IMR-90 (cell line): ENCODE results near the gene MAGI1. TPM values are rescaled to one million over a fixed set of nuclear protein-coding genes. Genes with fewer than 3 reads are reported as not detected.
A peak's percentile ranks its signal among the peaks of the same experiment; 100 is the strongest.

ENCODE experiments used
- ATAC-seq: fragments of 200-7000 bp; cut with Tn5 transposase; 2 replicates; pipeline ENCODE4 v1.9.1; 2020; ENCODE audit warnings: low read depth, mild to moderate bottlenecking, moderate library complexity
- BruUV-seq: library from RNA; stranded (reverse); fragments of 400-500 nt; replicated peaks from 2 replicates; lab custom pipeline; 2021; lab: Mats Ljungman, UMichigan
- CTCF ChIA-PET: fragments of 300-600 bp; formaldehyde crosslinking; extraction: SDS; loops from one replicate; lab custom pipeline; 2021; ENCODE audit warnings: antibody characterized with exemption; lab: Yijun Ruan, JAX
- POLR2A ChIA-PET: fragments of 300-600 bp; sonication (Branson Sonifier 250); formaldehyde crosslinking; loops from one replicate; lab custom pipeline; 2022; ENCODE audit warnings: antibody characterized with exemption; ENCODE audit not compliant: unreplicated experiment; lab: Charles Lee
- DNase-seq: peaks from one replicate; pipeline ENCODE4 v3.0.0; 2013
- H2AFZ ChIP-seq: replicated peaks from 2 replicates; pipeline ENCODE3; 2013; ENCODE audit warnings: low read length, mild to moderate bottlenecking; ENCODE audit not compliant: poor library complexity
- H2AK5ac ChIP-seq: 2 replicates; pipeline ENCODE4 v1.6.1; 2013; ENCODE audit warnings: low read depth, low read length, inconsistent platforms
- H2AK9ac ChIP-seq: replicated peaks from 2 replicates; pipeline ENCODE3; 2013; ENCODE audit warnings: mild to moderate bottlenecking, low read depth, low read length, moderate library complexity; ENCODE audit not compliant: poor library complexity
- H2BK120ac ChIP-seq: 2 replicates; pipeline ENCODE4 v1.6.1; 2013; ENCODE audit warnings: low read depth, low read length, inconsistent platforms
- H2BK15ac ChIP-seq: 3 replicates; pipeline ENCODE4 v1.6.1; 2013; ENCODE audit warnings: low read depth, low read length, inconsistent platforms
- H2BK20ac ChIP-seq: 2 replicates; pipeline ENCODE4 v1.6.1; 2013; ENCODE audit warnings: low read depth, mild to moderate bottlenecking, inconsistent platforms, low read length, moderate library complexity
- H2BK5ac ChIP-seq: 2 replicates; pipeline ENCODE4 v1.6.1; 2013; ENCODE audit warnings: mild to moderate bottlenecking, low read depth, low read length, inconsistent platforms; ENCODE audit not compliant: poor library complexity, severe bottlenecking
- H3K14ac ChIP-seq: replicated peaks from 2 replicates; pipeline ENCODE4 v1.6.1; 2013; ENCODE audit warnings: low read depth, low read length, inconsistent platforms
- H3K18ac ChIP-seq: 2 replicates; pipeline ENCODE4 v1.6.1; 2013; ENCODE audit warnings: low read depth, low read length, control low read depth
- H3K23ac ChIP-seq: 2 replicates; pipeline ENCODE4 v1.6.1; 2013; ENCODE audit warnings: low read depth, low read length, inconsistent platforms
- H3K27ac ChIP-seq: 2 replicates; pipeline ENCODE4 v1.5.1; 2013; ENCODE audit warnings: mild to moderate bottlenecking, control low read depth, low read length; ENCODE audit not compliant: insufficient read depth
- H3K27me3 ChIP-seq: 2 replicates; pipeline ENCODE4 v1.6.1; 2013; ENCODE audit warnings: low read length; ENCODE audit not compliant: control insufficient read depth, insufficient read depth
- H3K36me3 ChIP-seq: 2 replicates; pipeline ENCODE4 v1.6.1; 2013; ENCODE audit warnings: low read length, mixed read lengths; ENCODE audit not compliant: control insufficient read depth, insufficient read depth
- H3K4ac ChIP-seq: 2 replicates; pipeline ENCODE4 v1.6.1; 2013; ENCODE audit warnings: low read depth, low read length, inconsistent platforms
- H3K4me1 ChIP-seq: 2 replicates; pipeline ENCODE4 v1.6.1; 2013; ENCODE audit warnings: low read length, mixed read lengths; ENCODE audit not compliant: control insufficient read depth, insufficient read depth
- H3K4me2 ChIP-seq: 2 replicates; pipeline ENCODE4 v1.6.1; 2013; ENCODE audit warnings: low read depth, mild to moderate bottlenecking, control low read depth, low read length, moderate library complexity
- H3K4me3 ChIP-seq: 2 replicates; pipeline ENCODE4 v1.5.1; 2013; ENCODE audit warnings: low read depth, mild to moderate bottlenecking, control low read depth, low read length, moderate library complexity; ENCODE audit not compliant: insufficient read depth
- H3K56ac ChIP-seq: 2 replicates; pipeline ENCODE4 v1.6.1; 2013; ENCODE audit warnings: low read length, inconsistent platforms; ENCODE audit not compliant: insufficient read depth; ENCODE audit errors: extremely low read depth
- H3K79me1 ChIP-seq, 2 experiments: 2 replicates each; pipeline ENCODE4 v1.6.1; 2013; ENCODE audit warnings: low read length in 2 of 2, inconsistent platforms in 1 of 2, low read depth in 1 of 2
- H3K9ac ChIP-seq: 2 replicates; pipeline ENCODE4 v1.6.1; 2013; ENCODE audit warnings: low read depth, low read length, control low read depth
- H3K9me1 ChIP-seq: 2 replicates; pipeline ENCODE4 v1.6.1; 2013; ENCODE audit warnings: low read length, inconsistent platforms; ENCODE audit not compliant: insufficient read depth
- H3K9me3 ChIP-seq: 2 replicates; pipeline ENCODE4 v1.6.1; 2013; ENCODE audit warnings: low read length; ENCODE audit not compliant: control insufficient read depth, insufficient read depth
- H4K20me1 ChIP-seq: 2 replicates; pipeline ENCODE4 v1.6.1; 2013; ENCODE audit warnings: low read length, inconsistent platforms; ENCODE audit not compliant: insufficient read depth
- H4K5ac ChIP-seq: 2 replicates; pipeline ENCODE4 v1.6.1; 2013; ENCODE audit warnings: mild to moderate bottlenecking, low read depth, low read length, control low read depth
- H4K8ac ChIP-seq, 2 experiments: 2 replicates each; pipeline ENCODE4 v1.6.1; 2013; ENCODE audit warnings: low read depth in 2 of 2, low read length in 2 of 2, control low read depth in 1 of 2, inconsistent platforms in 1 of 2
- H4K91ac ChIP-seq: 2 replicates; pipeline ENCODE4 v1.6.1; 2013; ENCODE audit warnings: low read depth, low read length, inconsistent platforms; ENCODE audit not compliant: insufficient read depth
- MAFK ChIP-seq: IDR thresholded peaks from 2 replicates; pipeline ENCODE4 v1.6.1; 2012; ENCODE audit warnings: low read depth, low read length, improper control_type of control experiment
- RAD21 ChIP-seq: IDR thresholded peaks from 2 replicates; pipeline ENCODE4 v1.6.1; 2012; ENCODE audit warnings: low read length, improper control_type of control experiment
- WGBS, 2 experiments: methylation state at CpG; one replicate each; pipeline versions ENCODE4 v1.1.5 to v1.1.7; 2013; ENCODE audit warnings: missing lambda C conversion rate in 2 of 2; ENCODE audit not compliant: insufficient read length in 1 of 2; ENCODE audit errors: extremely low coverage in 2 of 2; 5-methylcytosine and 5-hydroxymethylcytosine counted together
- dilution Hi-C: fragments of 300-500 bp; cut with HindIII; formaldehyde crosslinking; loops from one replicate; pipeline ENCODE4 v1.14.3; 2018; ENCODE audit warnings: low sequenced_read_pairs; ENCODE audit not compliant: unreplicated experiment
- in situ Hi-C: fragments of 300-500 bp; cut with MboI; formaldehyde crosslinking; loops from 3 replicates; pipeline ENCODE4 v1.14.3; 2019; ENCODE audit warnings: low sequenced_read_pairs, inconsistent platforms, mixed read lengths
- intact Hi-C: fragments of 100-400 bp; cut with micrococcal nuclease; formaldehyde crosslinking; loops from 2 replicates; pipeline ENCODE4 v1.10.0; 2022
- polyA plus RNA-seq, 3 experiments: library from polyadenylated mRNA; depleted of rRNA; stranded (reverse); fragments of >200 nt; gene quantifications; 2 replicates each; pipeline ENCODE4 v1.2.3, GENCODE V29; 2012; ENCODE audit warnings: low replicate concordance in 1 of 3
- total RNA-seq: library from RNA; depleted of rRNA; stranded (reverse); fragments of >200 nt; gene quantifications from 2 replicates; pipeline ENCODE4 v1.2.3, GENCODE V29; 2012

MAGI1 gene
- total and polyA plus RNA-seq, 2 of the 4 experiments (the other 2 are of a cell fraction), result 14.5 to 24.2 TPM

DNA sequence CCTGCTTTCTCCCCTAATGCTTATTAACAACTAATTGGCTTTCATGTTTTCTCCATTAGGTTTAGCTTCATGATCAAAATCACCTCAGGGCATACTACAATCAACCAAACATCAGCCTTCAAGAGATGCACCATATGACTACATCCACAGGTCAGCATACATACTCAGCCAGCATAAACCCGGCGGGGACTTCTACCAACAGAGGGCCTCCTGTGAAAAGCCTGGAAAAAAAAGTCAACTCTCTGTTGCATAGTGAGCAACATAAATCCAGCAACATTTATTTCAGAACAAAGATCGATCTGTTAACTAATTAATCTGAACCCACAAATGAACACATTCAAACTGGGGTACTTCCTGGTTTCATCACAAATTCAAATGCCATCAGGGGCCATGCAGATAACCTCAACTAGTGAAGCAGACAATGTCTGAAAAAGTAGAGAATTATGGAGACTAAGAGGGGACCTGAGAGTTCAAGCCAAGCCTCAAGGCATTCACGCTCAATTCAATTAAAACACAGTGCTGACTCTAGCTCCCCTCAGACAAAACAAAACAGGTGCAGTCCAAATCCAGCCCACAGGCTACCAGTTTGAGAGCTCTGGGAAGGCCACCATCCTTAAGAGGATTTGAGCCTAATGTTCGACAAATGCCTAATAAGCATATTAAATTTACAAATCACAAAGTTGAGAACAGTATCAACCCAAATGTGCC lies 124.5 kb downstream of the MAGI1 start:
- H3K4me1 ChIP-seq, result peaks cover under 1% of the 10 kb centered on the region; the same call in 1 of the 2 replicates
- no peak overlapping the region for H3K9ac ChIP-seq
- no peak overlapping the region for H3K27ac ChIP-seq
- H3K23ac ChIP-seq, result no peak overlapping the region
- H3K27me3 ChIP-seq, result no peaks in the 10 kb centered on the region
- intact Hi-C loops, result loop anchor here (2.0 kb wide), 1 partner anchor 129 kb away; no protein-coding TSS in a partner anchor
- H2AK5ac ChIP-seq, result no peak overlapping the region
- H3K56ac ChIP-seq, result no peak overlapping the region
- peaks cover 17% of the 10 kb centered on the region; the same call in 1 of the 2 replicates for H4K20me1 ChIP-seq
- H2BK20ac ChIP-seq, result no peak overlapping the region
- in situ Hi-C loops, result no loop called here
- no peak overlapping the region for H3K4me2 ChIP-seq
- TF ChIP-seq MAFK (0 out of 2 replicates have a peak, but pooled peaks have one; percentile 4), RAD21 (no peak)
- no TSS peak for BruUV-seq
- no peak overlapping the region for H2AK9ac ChIP-seq
- no peaks in the 10 kb centered on the region for H3K36me3 ChIP-seq
- no peak overlapping the region for H4K5ac ChIP-seq
- H3K4me3 ChIP-seq, result no peak overlapping the region
- H4K8ac ChIP-seq, result no peak overlapping the region
- peaks cover 17 to 56% of the 10 kb centered on the region in 2 experiments for H3K79me1 ChIP-seq
- ChIA-PET CTCF (interaction anchor here (0.6 to 1.1 kb wide), 4 partner anchors 25 to 192 kb away, joined by 3 to 4 read pairs (median 3); no protein-coding TSS in a partner anchor), POLR2A (no interaction called here)
- no peak overlapping the region for H2BK15ac ChIP-seq
- no peak for DNase-seq
- no peak overlapping the region for H4K91ac ChIP-seq
- dilution Hi-C loops, result no loop called here
- no peak for ATAC-seq
- WGBS, 2 experiments, result no CpG with 5 or more reads among the region's 5 CpGs
- no peak overlapping the region for H3K18ac ChIP-seq
- no peaks in the 10 kb centered on the region for H3K9me1 ChIP-seq
- H2BK120ac ChIP-seq, result no peak overlapping the region
- H3K14ac ChIP-seq, result no peak overlapping the region
- no peak overlapping the region for H2AFZ ChIP-seq
- H3K9me3 ChIP-seq, result no peaks in the 10 kb centered on the region
- H2BK5ac ChIP-seq, result no peak overlapping the region
- no peak overlapping the region for H3K4ac ChIP-seq
